Fibroblast of skin of right biceps (primary cell): Measurements from ENCODE around the gene KLRC3.
"Not testable (repeated sequence)": the region's sequence is repeated elsewhere in the genome, so short reads cannot be mapped to it uniquely, and the experiment has no call there.

Source experiments
- DNase-seq: peaks from one replicate; pipeline ENCODE4 v3.0.0-alpha.2; 2013

The KLRC3 gene

DNA sequence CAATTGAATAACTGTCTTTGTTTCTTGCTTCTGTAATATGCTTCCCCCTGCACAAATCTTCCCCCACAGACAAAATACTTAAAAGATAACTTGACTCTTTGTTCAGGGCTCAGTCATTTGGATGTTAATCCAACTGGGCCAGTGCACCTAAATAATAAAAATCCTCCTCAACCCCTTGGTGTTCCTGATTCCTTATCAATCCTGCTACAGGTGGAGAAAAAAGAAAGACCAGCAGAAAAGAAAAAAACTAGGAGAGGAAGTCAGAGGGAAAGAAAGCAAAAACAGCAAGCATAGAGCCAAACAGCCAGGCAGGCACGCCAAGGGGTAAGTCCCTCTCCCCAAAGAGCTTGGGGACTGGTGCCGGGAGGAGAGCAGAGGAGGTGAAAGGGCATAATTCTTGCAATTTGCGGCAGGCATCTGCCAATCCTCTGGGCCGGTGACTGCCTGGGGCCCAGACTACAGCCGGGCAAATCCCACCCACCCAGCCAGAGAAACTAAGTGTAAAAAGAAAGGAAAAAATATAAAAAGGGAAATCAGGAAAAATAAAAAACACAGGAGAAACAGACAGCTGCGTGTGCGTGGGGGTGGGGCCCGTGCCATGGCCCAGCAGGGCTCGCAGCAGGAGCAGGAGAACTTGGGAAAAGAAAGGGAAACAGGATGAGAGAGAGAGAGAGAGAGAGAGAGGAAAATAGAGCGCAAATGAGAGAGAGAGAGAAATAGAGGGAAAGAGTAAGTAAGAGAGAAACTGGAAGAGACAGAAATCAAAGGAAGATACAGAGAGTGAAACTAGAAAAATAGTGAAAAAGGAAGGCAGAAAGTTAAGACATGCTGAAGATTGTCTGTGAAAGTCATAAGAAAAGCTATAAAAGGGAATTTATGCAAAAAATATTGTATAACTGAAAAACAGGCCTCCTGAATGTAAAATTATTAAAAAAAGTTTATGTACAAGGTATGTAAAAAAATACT lies 51.9 kb downstream of the KLRC3 start:
- DNase-seq = no peak

DNA sequence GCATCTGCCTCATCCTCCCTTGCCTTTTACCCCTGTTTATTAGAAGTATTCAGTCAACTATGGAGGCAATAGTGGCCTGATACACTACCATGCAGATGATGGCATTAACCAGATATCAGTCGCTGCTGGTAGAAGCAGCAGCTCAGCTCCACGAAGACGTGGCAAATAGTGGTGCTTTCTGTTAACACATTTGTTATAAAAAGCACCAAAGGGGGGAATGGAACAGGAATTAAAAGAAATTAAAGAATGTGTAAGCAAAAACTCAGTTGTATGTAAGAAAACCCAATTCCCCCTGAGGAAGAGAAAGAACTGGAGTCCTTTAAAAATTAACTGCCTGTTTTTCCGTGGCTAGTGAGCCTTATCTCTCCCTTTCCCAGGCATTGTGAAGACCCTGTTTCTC lies 52.7 kb downstream of the KLRC3 start:
- not testable (repeated sequence) for DNase-seq

- peak; percentile 34 for DNase-seq
These were observed 53.5 kb downstream of the KLRC3 start for GRCh38 chr12:10366875-10367274.

- peak; percentile 46 for DNase-seq
These were observed 54.5 kb downstream of the KLRC3 start for GRCh38 chr12:10365696-10366405.

- DNase-seq = peak; percentile 82
These were observed 55.4 kb downstream of the KLRC3 start for GRCh38 chr12:10364815-10365622.

- DNase-seq = peak; percentile 44
These were observed 56.2 kb downstream of the KLRC3 start for GRCh38 chr12:10363914-10364814.

DNA sequence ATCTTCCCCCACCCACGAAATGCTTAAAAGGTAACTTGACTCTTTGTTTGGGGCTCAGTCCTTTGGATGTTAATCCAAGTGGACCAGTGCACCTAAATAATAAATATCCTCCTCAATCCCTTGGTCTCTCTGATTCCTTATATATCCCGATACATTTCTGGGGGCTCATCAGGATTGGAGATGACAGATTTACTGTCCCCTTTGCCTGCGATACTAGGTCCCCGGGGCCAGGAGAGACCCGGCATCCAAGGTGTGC lies 56.8 kb downstream of the KLRC3 start:
- DNase-seq = no peak

DNA sequence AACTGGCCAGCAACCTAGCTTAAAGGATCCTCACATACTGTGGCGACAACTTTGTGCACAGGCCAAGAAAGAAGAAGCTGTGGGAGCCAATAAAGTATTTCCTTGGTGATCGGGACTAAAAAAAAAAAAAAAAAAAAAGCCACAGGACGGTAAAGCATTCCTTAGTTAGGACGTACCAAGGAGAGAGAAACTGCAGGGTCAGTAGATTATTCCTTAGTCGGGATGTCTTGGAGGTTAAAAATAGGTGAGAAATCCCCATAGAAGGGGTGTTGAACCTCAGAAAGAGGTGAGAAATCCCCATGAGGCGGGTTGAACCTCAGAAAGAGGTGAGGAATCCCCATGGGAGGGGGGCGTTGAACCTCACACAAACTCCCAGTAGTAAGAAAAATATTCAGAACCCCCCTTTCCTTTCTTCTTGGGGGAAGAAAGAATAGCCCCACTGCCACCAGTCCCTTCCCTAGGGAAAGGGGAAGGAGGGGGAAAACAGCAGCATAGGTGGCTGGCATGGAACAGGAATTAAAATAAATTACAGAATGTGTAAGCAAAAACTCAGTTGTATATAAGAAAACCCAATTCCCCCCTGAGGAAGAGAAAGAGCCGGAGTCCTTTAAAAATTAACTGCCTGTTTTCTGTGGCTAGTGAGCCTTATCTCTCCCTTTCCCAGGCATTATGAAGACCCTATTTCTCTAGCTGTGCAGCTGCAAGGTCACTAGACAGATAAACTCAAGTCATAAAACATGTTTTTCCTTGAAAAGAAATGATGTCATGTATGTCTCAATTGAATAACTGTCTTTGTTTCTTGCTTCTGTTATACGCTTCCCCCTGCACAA lies 57.4 kb downstream of the KLRC3 start:
- DNase-seq = no peak

- DNase-seq = no peak
These were observed 58.1 kb downstream of the KLRC3 start for GRCh38 chr12:10362325-10362724.
